ENCODE data around the gene KDELR3. TPM values are rescaled to one million over a fixed set of nuclear protein-coding genes. Genes with fewer than 3 reads are reported as not detected.
"Not testable (repeated sequence)": the region's sequence is repeated elsewhere in the genome, so short reads cannot be mapped to it uniquely, and the experiment has no call there.

KDELR3 gene
- total and polyA plus RNA-seq, 7 donors: 0.53 to 1.9 (median 0.95) TPM

GRCh38 chr22:38467438-38467903, 425 bp upstream of the KDELR3 start:
- no peaks in the 10 kb centered on the region for H3K36me3 ChIP-seq (ENCODE audit: insufficient read depth in 1 of 2, low read depth in 1 of 2)
- 15 to 22% (median 19%) methylated on average over 17 to 20 of the region's 20 CpGs for WGBS, 3 donors
- no peaks in the 10 kb centered on the region for H3K9me3 ChIP-seq
- peak overlapping the region; percentile 69 for H3K4me3 ChIP-seq
- intact Hi-C loops (cut with DNase I): no loop called here
- TF ChIP-seq, protein P1, sequence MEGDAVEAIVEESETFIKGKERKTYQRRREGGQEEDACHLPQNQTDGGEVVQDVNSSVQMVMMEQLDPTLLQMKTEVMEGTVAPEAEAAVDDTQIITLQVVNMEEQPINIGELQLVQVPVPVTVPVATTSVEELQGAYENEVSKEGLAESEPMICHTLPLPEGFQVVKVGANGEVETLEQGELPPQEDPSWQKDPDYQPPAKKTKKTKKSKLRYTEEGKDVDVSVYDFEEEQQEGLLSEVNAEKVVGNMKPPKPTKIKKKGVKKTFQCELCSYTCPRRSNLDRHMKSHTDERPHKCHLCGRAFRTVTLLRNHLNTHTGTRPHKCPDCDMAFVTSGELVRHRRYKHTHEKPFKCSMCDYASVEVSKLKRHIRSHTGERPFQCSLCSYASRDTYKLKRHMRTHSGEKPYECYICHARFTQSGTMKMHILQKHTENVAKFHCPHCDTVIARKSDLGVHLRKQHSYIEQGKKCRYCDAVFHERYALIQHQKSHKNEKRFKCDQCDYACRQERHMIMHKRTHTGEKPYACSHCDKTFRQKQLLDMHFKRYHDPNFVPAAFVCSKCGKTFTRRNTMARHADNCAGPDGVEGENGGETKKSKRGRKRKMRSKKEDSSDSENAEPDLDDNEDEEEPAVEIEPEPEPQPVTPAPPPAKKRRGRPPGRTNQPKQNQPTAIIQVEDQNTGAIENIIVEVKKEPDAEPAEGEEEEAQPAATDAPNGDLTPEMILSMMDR (IDR thresholded peaks at IDR 0.05): no peak
- peaks cover 0 to 37% (median 2%) of the 10 kb centered on the region in 3 donors for H3K27me3 ChIP-seq (ENCODE audit: insufficient read depth in 3 of 3, low read length in 2 of 3)
- ATAC-seq (peak in 2 of 4 donors; percentile 13 to 19), DNase-seq (peak in 1 of 2 donors; percentile 27)
- no peaks in the 10 kb centered on the region for H3K4me1 ChIP-seq
- H3K27ac ChIP-seq: no peak overlapping the region

DNA sequence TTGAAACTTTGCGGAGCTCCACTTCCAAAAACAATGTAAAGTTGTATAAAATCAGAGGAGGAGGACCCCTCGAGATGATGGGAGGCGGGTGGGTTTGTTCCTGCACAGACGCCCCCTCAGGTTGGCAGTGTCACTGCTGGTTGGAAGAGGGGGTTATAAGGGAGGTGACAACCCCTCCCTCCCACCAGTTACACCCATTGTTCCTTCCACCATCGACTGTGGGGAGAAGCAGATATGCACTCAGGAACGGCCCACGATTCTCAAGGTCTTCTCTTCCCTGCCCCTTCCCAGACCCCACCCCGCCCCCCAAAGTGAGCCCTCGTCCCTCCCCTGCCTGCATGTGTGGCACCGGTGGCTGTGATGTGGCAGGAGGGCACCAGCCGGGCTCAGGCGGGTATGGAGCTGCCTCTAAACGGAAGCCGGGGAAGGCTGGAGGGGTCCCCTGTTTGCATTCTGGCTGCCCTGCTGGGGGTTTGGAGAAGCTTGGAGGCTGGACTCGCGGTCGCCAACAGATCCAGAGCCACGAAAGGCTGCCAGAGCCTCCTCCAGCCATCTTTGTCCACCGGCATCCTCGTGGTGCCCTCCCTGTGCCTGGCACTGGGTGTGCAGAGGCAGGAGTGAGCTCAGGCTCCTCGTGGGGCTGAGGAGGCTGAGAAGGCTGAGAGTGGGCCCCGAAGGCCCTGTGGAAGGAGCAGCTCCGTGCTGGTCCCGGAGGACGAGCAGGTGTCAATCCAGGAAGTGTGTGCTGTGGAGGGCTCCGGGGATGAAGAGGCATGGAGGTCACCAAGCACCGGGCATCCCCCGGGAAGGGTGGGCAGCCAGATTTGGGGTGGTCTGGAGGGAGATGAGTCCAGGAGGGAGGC, 778 bp downstream of the KDELR3 start:
- TF ChIP-seq, protein P1 (IDR thresholded peaks at IDR 0.05): no peak
- Histone ChIP-seq H3K36me3 (ENCODE audit: insufficient read depth in 1 of 2, low read depth in 1 of 2) (no peaks in the 10 kb centered on the region), H3K9me3 (no peaks in the 10 kb centered on the region), H3K27me3 (ENCODE audit: insufficient read depth in 3 of 3, low read length in 2 of 3) (peaks cover 0 to 28% (median 2%) of the 10 kb centered on the region in 3 donors), H3K27ac (no peak overlapping the region), H3K4me1 (no peaks in the 10 kb centered on the region), H3K4me3 (peak overlapping the region; percentile 69)
- DNase-seq (no peak), ATAC-seq (peak in 2 of 4 donors; percentile 13 to 26)
- intact Hi-C loops (cut with DNase I): no loop called here
- WGBS, 3 donors: 64 to 71% (median 68%) methylated on average over 26 to 28 of the region's 28 CpGs

- DNase-seq: no peak
- Histone ChIP-seq H3K27ac (no peak overlapping the region), H3K4me3 (no peak overlapping the region)
These were observed 1.4 kb downstream of the KDELR3 start for GRCh38 chr22:38469306-38469781.

DNA sequence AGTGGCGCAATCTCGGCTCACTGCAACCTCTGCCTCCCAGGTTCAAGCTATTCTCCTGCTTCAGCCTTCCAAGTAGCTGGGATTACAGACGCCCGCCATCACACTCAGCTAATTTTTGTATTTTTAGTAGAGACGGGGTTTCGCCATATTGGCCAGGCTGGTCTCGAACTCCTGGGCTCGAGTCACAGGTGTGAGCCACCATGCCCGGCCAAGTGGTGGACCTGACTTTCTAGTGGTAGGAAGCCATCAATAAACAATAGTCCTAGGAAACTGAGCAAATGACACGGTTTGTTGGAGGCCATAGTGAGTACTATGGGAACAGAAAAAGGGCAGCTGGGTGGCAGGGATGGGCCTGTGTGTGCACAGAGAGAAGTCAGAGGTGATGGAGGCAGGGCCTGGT, 2.3 kb downstream of the KDELR3 start:
- H3K4me3 ChIP-seq; H3K4me1 ChIP-seq; H3K27ac ChIP-seq; DNase-seq; H3K36me3 ChIP-seq (ENCODE audit: insufficient read depth in 1 of 2, low read depth in 1 of 2); H3K9me3 ChIP-seq; intact Hi-C loops (cut with DNase I); ATAC-seq: not testable (repeated sequence)
- peaks cover 0 to 20% (median 2%) of the 10 kb centered on the region in 3 donors for H3K27me3 ChIP-seq (ENCODE audit: insufficient read depth in 3 of 3, low read length in 2 of 3)
- WGBS, 3 donors: 93 to 96% (median 94%) methylated on average over 10 of the region's 10 CpGs

More at GRCh38 chr22:38469306-38469781, 1.4 kb downstream of the KDELR3 start:
- Histone ChIP-seq H3K36me3 (ENCODE audit: insufficient read depth in 1 of 2, low read depth in 1 of 2) (no peaks in the 10 kb centered on the region), H3K9me3 (no peaks in the 10 kb centered on the region), H3K27me3 (ENCODE audit: insufficient read depth in 3 of 3, low read length in 2 of 3) (peaks cover 0 to 22% (median 2%) of the 10 kb centered on the region in 3 donors), H3K4me1 (no peaks in the 10 kb centered on the region)
- WGBS, 3 donors: 83 to 93% (median 90%) methylated on average over 6 of the region's 6 CpGs
- intact Hi-C loops (cut with DNase I): no loop called here
- TF ChIP-seq, protein P1 (IDR thresholded peaks at IDR 0.05): no peak
- ATAC-seq: no peak

DNA sequence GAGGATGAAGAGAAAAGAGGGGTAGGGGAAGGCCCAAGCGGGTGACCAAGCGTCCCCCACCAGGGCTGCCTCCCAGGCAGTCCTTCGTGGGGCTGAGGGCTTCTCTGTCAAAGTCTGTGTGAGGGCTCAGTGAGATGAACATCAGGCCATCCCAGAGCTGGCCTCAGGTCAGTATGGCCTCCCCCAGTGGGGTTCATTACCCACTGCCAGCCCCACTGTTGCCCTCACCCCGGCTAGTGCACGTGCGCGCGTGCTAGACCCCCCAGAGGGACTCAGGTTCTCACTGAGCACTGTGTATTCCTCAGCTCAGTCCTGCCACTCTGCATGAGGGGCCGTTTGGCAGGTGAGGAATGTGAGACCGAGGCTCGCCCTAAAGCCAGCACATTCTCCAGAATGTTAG, 3.3 kb downstream of the KDELR3 start:
- DNase-seq (no peak), ATAC-seq (no peak)
- intact Hi-C loops (cut with DNase I): no loop called here
- Histone ChIP-seq H3K9me3 (no peaks in the 10 kb centered on the region), H3K27ac (no peak overlapping the region), H3K4me1 (no peaks in the 10 kb centered on the region), H3K36me3 (ENCODE audit: insufficient read depth in 1 of 2, low read depth in 1 of 2) (no peaks in the 10 kb centered on the region), H3K27me3 (ENCODE audit: insufficient read depth in 3 of 3, low read length in 2 of 3) (peaks cover 0 to 20% (median 0%) of the 10 kb centered on the region in 3 donors), H3K4me3 (no peak overlapping the region)
- 85 to 90% (median 87%) methylated on average over 11 of the region's 11 CpGs for WGBS, 3 donors
- TF ChIP-seq, protein P1 (IDR thresholded peaks at IDR 0.05): no peak

Measured in psoas muscle (tissue), 8 donors.